Natural killer cell (primary cell): Measurements from ENCODE around the gene PRDM8. TPM values are rescaled to one million over a fixed set of nuclear protein-coding genes. Genes with fewer than 3 reads are reported as not detected.

ENCODE experiments used
- ATAC-seq, 3 donors: fragments of 150-1000 bp in 2 of 3; fragments of 200-7000 bp in 1 of 3; cut with Tn5 transposase; 1 replicate in 1 of 3; 2 replicates in 2 of 3; pipeline ENCODE4 v1.10.0; 2021; ENCODE audit warnings: mild to moderate bottlenecking in 2 of 3, moderate library complexity in 2 of 3
- DNase-seq, 2 donors: peaks; one replicate each; pipeline versions ENCODE4 v3.0.0 to v3.0.0-alpha.2; 2013 to 2021; ENCODE audit warnings: mixed read lengths in 1 of 2
- H3K27ac ChIP-seq: one replicate; pipeline ENCODE4 v1.5.1; 2013; ENCODE audit warnings: mild to moderate bottlenecking, low read length
- H3K27me3 ChIP-seq: one replicate; pipeline ENCODE4 v1.6.1; 2013; ENCODE audit warnings: low read length; ENCODE audit not compliant: control insufficient read depth, insufficient read depth
- H3K36me3 ChIP-seq: one replicate; pipeline ENCODE4 v1.6.1; 2013; ENCODE audit warnings: low read length; ENCODE audit not compliant: control insufficient read depth, insufficient read depth
- H3K4me1 ChIP-seq: one replicate; pipeline ENCODE4 v1.6.1; 2013; ENCODE audit warnings: low read length; ENCODE audit not compliant: control insufficient read depth, insufficient read depth
- H3K4me3 ChIP-seq: one replicate; pipeline ENCODE4 v1.5.1; 2013; ENCODE audit warnings: low read length
- H3K9me3 ChIP-seq: one replicate; pipeline ENCODE4 v1.6.1; 2013; ENCODE audit warnings: low read length; ENCODE audit not compliant: control insufficient read depth, insufficient read depth
- H3K27ac Mint-ChIP-seq, 2 donors: one replicate each; pipeline ENCODE4 v1.8.0; 2022; ENCODE audit warnings: mild to moderate bottlenecking in 2 of 2, mixed read lengths in 2 of 2, moderate library complexity in 1 of 2
- H3K27me3 Mint-ChIP-seq, 2 donors: one replicate each; pipeline ENCODE4 v1.8.0; 2022; ENCODE audit warnings: low read depth in 2 of 2, mixed read lengths in 2 of 2
- H3K36me3 Mint-ChIP-seq: one replicate; pipeline ENCODE4 v1.8.0; 2022; ENCODE audit warnings: mixed read lengths
- H3K4me1 Mint-ChIP-seq, 2 donors: one replicate each; pipeline ENCODE4 v1.8.0; 2022; ENCODE audit warnings: mixed read lengths in 2 of 2
- H3K4me3 Mint-ChIP-seq: one replicate; pipeline ENCODE4 v1.8.0; 2022; ENCODE audit warnings: mild to moderate bottlenecking, moderate library complexity, mixed read lengths
- H3K9me3 Mint-ChIP-seq, 2 donors: one replicate each; pipeline ENCODE4 v1.8.0; 2022; ENCODE audit warnings: mixed read lengths in 2 of 2
- CTCF ChIP-seq: fragments of 200-600 bp; IDR thresholded peaks from one replicate; pipeline ENCODE4 v1.8.0; 2022; ENCODE audit warnings: antibody characterized with exemption
- WGBS: methylation state at CpG from one replicate; pipeline ENCODE4 v1.1.7; 2013; ENCODE audit warnings: missing lambda C conversion rate; ENCODE audit not compliant: insufficient coverage; 5-methylcytosine and 5-hydroxymethylcytosine counted together
- intact Hi-C: fragments of 100-400 bp; cut with micrococcal nuclease; formaldehyde crosslinking; loops from one replicate; pipeline ENCODE4 v1.14.2; 2022
- total RNA-seq, 4 donors: library from RNA; stranded (reverse); fragments of 120-200 nt in 1 of 4; gene quantifications; one replicate each; pipeline versions ENCODE4 v1.2.3 to v1.2.4, GENCODE V29; 2013 to 2022

PRDM8 gene
- total RNA-seq, 3 donors from 2014 or later (not counting 1 experiment from before 2014, with no cell fraction given) = 5.8 to 6.2 (median 6.0) TPM

- H3K27ac Mint-ChIP-seq = peak overlapping the region in 1 of 2 donors; percentile 66
- peak overlapping the region; percentile 83 for H3K4me3 Mint-ChIP-seq
- intact Hi-C loops = loop anchor here (2.0 kb wide), 1 partner anchor 17 kb away; no protein-coding TSS in a partner anchor
- H3K9me3 Mint-ChIP-seq = no peaks in the 10 kb centered on the region
- under 1% methylated on average over 58 of the region's 58 CpGs for WGBS
- no peaks in the 10 kb centered on the region for H3K36me3 Mint-ChIP-seq
- ATAC-seq (peak; percentile 76 to 81 (median 77)), DNase-seq (peak; percentile 69 to 83)
- peak; percentile 76 for TF ChIP-seq CTCF
- Histone ChIP-seq H3K36me3 (no peaks in the 10 kb centered on the region), H3K4me1 (peaks cover 22% of the 10 kb centered on the region), H3K27me3 (peaks cover 2% of the 10 kb centered on the region), H3K9me3 (no peaks in the 10 kb centered on the region), H3K4me3 (peak overlapping the region; percentile 71), H3K27ac (peak overlapping the region; percentile 73)
- H3K27me3 Mint-ChIP-seq = peaks cover 23 to 31% of the 10 kb centered on the region in 2 donors
- peaks cover 17 to 32% of the 10 kb centered on the region in 2 donors for H3K4me1 Mint-ChIP-seq
Measured at GRCh38 chr4:80202190-80202711, 4.9 kb downstream of the PRDM8 start.

- Histone ChIP-seq H3K4me3 (peak overlapping the region; percentile 28), H3K27me3 (peaks cover under 1% of the 10 kb centered on the region), H3K36me3 (no peaks in the 10 kb centered on the region), H3K9me3 (no peaks in the 10 kb centered on the region), H3K4me1 (peaks cover 17% of the 10 kb centered on the region), H3K27ac (no peak overlapping the region)
- peak overlapping the region; percentile 90 for H3K4me3 Mint-ChIP-seq
- H3K36me3 Mint-ChIP-seq = no peaks in the 10 kb centered on the region
- peak; percentile 44 to 64 (median 62) for ATAC-seq
- intact Hi-C loops = loop anchor here (2.0 kb wide), 1 partner anchor 18 kb away; no protein-coding TSS in a partner anchor
- no peak for TF ChIP-seq CTCF
- peak overlapping the region in 1 of 2 donors; percentile 77 for H3K27ac Mint-ChIP-seq
- WGBS = under 1% methylated on average over 88 of the region's 88 CpGs
- peaks cover 17 to 26% of the 10 kb centered on the region in 2 donors for H3K4me1 Mint-ChIP-seq
- H3K27me3 Mint-ChIP-seq = peaks cover 16 to 32% of the 10 kb centered on the region in 2 donors
- no peaks in the 10 kb centered on the region for H3K9me3 Mint-ChIP-seq
- DNase-seq = peak in 1 of 2 donors; percentile 76
Measured at GRCh38 chr4:80202741-80203553, 5.6 kb downstream of the PRDM8 start.

- H3K27ac Mint-ChIP-seq = no peak overlapping the region
- no peaks in the 10 kb centered on the region for H3K9me3 Mint-ChIP-seq
- 98% methylated on average over 5 of the region's 5 CpGs for WGBS
Measured at GRCh38 chr4:80204433-80205011, 7.2 kb downstream of the PRDM8 start.

More at GRCh38 chr4:80204433-80205011, 7.2 kb downstream of the PRDM8 start:
- DNase-seq (no peak), ATAC-seq (no peak)
- Histone ChIP-seq H3K27ac (no peak overlapping the region), H3K27me3 (no peaks in the 10 kb centered on the region), H3K36me3 (no peaks in the 10 kb centered on the region), H3K4me3 (no peak overlapping the region), H3K4me1 (peaks cover 15% of the 10 kb centered on the region), H3K9me3 (no peaks in the 10 kb centered on the region)
- H3K36me3 Mint-ChIP-seq = no peaks in the 10 kb centered on the region
- no peak overlapping the region for H3K4me3 Mint-ChIP-seq
- TF ChIP-seq CTCF = no peak
- H3K27me3 Mint-ChIP-seq = peaks cover 11 to 32% of the 10 kb centered on the region in 2 donors
- peaks cover 17 to 27% of the 10 kb centered on the region in 2 donors for H3K4me1 Mint-ChIP-seq
- intact Hi-C loops = no loop called here
